SH-SY5Y (cell line): ENCODE results near the gene NTM.

ENCODE experiments used
- GATA2 ChIP-seq: IDR thresholded peaks from 2 replicates; pipeline ENCODE4 v1.6.1; 2011; ENCODE audit warnings: mild to moderate bottlenecking, low read depth, low read length
- GATA3 ChIP-seq: IDR thresholded peaks from 2 replicates; pipeline ENCODE4 v1.6.1; 2011; ENCODE audit warnings: low read depth, mild to moderate bottlenecking, low read length, moderate library complexity

GRCh38 chr11:131591051-131591461 is 220.6 kb downstream of the NTM start:
- TF ChIP-seq GATA3 = no peak
- no peak for TF ChIP-seq GATA2
